ENCODE data around the gene CDK18.

DNA sequence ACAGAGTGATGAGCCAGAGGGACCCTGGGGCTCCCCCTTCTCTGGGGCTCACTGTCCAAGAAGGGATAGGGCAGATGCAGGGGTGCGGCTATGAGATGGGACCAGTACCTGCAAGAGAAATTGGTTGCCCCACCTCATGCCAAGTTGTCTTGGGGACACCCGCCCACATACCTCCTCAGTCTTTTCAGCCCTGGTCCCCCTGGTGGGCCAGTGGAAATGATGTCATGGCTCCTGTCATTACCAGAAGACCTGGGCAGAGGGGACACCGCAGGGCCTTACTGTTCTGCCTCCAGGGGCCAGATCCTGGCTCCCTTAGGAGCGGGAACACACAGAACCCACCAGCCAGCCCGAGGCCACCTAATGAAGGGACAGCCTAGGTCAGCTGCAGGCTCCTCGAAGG lies 63.2 kb downstream of the CDK18 start:
- TF ChIP-seq, protein P1, sequence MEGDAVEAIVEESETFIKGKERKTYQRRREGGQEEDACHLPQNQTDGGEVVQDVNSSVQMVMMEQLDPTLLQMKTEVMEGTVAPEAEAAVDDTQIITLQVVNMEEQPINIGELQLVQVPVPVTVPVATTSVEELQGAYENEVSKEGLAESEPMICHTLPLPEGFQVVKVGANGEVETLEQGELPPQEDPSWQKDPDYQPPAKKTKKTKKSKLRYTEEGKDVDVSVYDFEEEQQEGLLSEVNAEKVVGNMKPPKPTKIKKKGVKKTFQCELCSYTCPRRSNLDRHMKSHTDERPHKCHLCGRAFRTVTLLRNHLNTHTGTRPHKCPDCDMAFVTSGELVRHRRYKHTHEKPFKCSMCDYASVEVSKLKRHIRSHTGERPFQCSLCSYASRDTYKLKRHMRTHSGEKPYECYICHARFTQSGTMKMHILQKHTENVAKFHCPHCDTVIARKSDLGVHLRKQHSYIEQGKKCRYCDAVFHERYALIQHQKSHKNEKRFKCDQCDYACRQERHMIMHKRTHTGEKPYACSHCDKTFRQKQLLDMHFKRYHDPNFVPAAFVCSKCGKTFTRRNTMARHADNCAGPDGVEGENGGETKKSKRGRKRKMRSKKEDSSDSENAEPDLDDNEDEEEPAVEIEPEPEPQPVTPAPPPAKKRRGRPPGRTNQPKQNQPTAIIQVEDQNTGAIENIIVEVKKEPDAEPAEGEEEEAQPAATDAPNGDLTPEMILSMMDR (IDR thresholded peaks at IDR 0.05; ENCODE audit: borderline replicate concordance, extremely low read depth, low read length, poor library complexity, severe bottlenecking) = no peak
- no peak for TF ChIP-seq EZH2 (IDR thresholded peaks at IDR 0.05; ENCODE audit: borderline replicate concordance, low read depth, low read length, severe bottlenecking)

Measured in DND-41 (cell line).